HT-29 (cell line): ENCODE measurements around the gene ZNF710. TPM values are rescaled to one million over a fixed set of nuclear protein-coding genes. Genes with fewer than 3 reads are reported as not detected.

Experiments used
- DNase-seq: peaks from one replicate; pipeline ENCODE4 v3.0.0-alpha.2; 2015; ENCODE audit warnings: low spot score
- total RNA-seq: library from RNA; depleted of rRNA; stranded (reverse); fragments of >200 nt; shearing (Covaris generic); gene quantifications from 2 replicates; pipeline ENCODE4 v1.2.3, GENCODE V29; 2014

ZNF710 gene
- total RNA-seq, 1 experiment from 2014 or later = 66.9 TPM

DNA sequence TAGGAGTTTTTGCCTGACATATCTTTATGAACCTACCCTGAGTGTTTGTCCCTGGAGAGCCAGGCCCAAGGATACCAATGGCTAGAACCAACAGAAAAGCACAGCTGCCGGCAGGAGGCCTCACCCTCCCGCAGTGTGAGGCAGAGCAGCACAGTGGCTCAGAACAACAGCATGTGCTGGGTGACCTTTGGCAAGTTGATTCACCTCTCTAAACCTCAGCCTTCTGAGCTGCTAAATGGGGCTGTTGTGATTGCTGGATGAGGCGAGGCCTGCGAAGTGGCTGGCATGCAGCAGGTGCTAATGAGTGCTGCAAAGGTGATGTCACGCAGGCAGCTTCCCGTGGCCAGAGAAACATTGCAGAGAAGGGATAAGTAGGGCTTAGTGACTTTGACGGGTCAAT is 77.8 kb downstream of the ZNF710 start:
- DNase-seq = no peak

DNA sequence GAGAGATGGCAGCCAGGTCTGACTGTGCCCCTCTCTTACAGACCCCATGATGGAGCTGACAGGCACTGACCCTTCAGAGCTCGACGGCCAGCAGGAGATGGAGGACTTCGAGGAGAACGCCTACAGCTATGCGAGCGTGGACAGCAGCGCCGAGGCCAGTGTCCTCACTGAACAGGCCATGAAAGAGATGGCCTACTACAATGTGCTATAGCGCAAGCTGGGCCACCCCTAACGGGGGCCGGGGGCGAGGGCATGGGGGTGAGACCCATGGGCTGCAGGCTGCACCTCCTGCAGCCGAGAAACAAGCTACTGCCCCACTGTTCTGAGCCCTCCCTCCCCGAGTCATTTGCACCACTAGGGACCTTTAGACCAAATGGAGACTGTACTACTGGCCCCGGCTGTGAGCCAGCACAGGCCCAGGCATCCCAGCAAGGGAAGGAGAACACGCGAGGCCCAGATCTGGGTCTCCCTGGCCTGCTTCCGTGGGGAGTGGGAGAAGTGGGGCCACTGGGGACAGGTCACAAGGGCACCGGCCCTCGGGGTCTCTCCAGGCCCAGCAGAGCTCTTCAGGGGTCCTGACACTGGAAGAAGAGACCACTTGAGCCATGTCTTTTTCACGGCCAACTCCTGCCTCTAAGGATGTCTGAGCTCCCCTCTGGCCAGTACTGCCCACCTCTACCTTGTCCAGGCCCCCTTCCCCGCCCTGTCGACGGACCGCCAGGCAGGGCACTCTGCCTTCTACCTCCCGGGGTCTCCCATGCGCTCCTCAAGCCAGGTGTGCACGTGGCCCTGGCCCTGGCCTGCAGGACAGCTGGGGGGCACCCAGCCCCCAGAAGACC is 78.7 kb downstream of the ZNF710 start:
- DNase-seq = no peak

DNA sequence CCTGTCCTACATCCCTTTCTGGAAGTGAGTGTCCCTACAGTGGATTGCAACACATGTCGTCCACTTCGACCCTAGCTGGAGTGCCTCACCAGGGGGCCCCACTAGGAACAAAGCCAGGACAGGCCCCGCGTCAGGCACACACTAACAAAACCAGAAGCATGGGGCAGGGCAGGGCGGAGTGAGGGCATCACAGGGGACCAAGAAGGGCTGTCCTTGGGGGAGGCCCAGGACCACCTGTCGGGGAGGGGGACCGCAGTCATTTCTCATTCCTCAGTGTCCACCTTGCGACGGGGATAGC is 79.3 kb downstream of the ZNF710 start:
- DNase-seq = no peak

DNA sequence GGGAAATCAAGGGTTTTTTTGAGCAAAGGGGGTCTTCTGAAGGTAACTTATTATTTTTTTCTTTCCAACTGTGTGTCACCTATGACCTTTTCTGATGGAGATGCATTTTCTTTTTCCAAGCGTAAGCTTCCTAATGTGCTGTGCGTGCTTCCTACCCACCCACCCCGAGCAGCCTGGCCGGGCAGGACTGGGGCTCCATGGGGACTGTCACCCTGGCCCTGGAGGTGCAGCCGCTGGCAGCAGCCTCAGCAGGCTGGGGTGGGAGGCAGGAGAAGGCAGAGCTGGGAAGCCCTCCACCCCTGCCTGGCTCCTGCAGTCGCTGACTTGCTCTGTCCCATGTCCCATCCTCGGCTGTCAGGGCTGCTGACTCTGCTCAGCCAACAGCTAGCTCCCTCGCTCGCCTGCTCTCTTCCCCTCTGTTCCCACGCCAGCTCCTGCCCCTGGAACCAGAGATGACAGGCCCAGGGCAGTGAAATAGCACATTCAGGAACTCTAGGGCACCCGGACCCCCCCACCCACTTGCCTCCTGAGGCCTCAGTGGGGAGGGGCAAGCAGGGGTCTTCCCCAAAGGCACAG is 79.8 kb downstream of the ZNF710 start:
- no peak for DNase-seq

DNA sequence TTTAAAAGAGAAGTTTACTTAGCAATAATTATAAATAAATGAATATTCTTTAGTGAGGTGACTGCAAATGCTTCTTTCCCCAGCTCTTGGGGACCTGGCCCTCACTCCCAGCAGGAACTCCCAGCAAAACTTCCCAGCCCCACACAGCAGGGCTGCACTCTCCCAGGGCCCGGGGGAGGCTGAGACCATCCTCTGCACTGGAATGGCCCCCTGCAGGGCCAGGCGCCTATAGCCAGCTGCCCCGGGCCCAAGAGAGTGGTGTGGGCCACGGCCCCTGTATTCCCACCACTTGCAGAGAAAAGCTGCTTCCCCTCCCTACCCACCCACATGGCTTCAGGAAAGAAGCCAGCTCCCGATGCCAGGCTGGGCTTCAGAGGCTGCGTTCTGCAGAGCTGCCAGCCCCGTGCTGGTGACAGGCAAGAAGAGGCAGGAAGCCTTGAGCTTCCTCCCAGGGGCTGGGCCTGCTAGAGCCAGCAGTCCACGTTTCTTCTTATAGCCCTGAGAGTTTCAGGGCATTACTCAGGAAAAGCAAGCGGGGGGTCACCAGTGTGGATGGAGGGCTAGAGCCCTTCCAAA is 81.1 kb downstream of the ZNF710 start:
- no peak for DNase-seq

DNA sequence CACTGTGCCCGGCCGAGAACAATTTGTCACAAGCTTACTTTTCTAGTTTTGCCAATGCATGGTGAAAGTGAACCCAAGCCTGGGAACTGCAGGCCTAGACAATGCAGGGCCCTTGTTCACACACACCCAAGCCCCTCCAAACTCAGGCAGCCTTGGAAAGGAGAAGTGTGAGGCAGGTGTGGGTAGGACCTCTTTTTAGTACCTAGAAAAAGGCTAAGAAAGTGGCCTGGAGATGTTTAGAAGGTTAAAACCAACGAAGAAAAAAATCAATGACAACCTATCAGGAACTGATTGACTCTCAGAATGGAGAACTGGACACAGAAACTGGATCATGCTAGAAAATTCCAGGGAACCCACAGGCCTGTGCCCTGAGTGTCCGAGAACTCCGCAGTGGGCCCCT is 82.3 kb downstream of the ZNF710 start:
- DNase-seq = no peak

DNA sequence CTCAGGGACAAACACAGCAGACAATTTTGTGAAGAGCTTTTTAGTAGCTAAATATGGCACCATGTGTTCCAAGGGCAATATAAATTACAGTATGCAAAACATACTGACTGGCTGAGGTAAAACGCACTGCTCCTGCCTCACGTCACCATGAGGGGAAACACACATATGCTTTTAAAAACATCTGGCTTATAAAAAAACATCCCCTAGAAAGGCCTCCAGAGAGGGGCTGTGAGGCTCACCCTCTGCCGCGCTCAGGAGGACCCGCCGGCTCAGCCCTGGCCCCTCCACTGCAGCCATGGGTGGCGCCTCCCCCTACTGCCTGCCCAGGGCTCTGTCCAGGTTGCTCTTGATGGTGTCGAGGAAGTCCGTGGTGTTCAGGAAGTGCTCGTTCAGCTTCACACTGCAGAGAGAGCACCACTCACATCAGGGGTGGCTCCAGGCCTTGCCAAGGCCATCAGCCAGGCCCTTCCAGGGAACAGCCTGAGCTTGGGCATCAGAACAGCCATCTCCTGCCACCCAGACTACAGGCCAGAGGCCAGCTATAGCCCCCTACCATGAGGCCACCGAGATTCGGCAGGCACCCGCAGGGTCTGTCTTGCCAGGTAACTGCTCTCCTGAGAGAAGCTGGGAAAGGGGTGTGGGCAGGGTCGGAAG is 83.0 kb downstream of the ZNF710 start:
- no peak for DNase-seq

DNA sequence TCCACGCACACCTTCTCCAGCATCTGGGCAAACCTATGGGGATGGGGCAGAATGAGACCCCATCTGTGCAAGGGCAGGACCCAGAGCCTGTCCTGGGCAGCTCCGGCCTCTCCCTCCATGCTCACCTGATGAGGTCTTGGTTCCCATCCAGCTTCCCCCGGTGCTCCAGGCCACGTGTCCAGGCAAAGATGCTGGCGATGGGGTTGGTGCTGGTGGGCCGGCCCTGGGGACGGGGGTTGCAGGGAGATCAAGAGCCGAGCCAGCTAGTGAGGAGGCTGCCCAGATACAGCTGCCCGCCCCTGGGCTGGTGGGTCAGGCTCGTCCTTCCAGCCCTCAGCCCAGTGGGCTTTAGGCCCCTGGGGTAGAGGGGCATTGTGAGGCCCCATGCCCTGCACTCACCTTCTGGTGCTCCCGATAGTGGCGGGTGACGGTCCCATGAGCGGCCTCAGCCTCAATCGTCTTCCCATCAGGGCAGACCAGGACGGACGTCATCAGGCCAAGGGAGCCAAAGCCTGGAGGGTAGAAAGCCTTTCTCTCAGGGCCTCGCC is 83.8 kb downstream of the ZNF710 start:
- no peak for DNase-seq

DNA sequence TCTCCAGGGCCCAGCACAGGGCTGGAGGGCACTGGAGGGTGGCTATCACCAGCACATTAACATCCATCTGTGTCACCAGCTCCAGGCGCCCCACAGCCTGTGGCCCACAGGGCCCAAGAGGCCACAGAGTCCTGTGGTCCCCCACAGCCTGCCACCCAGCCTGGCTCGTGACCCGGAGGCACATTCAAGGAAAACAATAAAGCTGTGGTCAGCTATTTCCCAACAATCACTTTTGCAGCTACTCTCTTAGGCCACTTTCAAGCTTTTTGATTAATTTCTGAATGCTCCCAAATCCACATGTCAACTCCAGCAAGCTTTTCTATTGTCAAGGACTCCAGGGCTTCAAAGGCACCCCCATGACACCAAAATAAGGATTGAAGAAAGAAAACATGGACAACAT is 84.4 kb downstream of the ZNF710 start:
- no peak for DNase-seq

DNA sequence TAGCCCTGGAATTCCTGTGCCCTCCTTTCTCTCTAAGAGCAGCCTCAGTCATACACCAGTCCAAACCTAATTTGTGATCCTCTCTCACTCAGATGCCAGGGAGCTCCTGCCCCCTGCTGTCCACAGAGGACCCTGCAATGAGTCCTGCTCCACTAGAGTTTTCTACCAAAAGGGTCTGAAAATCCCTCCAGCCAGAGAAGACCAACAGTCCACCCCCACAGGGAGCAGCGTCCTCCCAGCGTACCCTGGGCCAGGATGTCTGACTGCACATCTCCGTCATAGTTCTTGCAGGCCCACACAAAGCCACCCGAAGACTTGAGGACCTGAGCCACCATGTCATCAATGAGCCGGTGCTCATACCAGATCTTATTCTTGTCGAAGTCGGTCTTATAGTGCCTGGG is 85.7 kb downstream of the ZNF710 start:
- peak; percentile 85 for DNase-seq

DNA sequence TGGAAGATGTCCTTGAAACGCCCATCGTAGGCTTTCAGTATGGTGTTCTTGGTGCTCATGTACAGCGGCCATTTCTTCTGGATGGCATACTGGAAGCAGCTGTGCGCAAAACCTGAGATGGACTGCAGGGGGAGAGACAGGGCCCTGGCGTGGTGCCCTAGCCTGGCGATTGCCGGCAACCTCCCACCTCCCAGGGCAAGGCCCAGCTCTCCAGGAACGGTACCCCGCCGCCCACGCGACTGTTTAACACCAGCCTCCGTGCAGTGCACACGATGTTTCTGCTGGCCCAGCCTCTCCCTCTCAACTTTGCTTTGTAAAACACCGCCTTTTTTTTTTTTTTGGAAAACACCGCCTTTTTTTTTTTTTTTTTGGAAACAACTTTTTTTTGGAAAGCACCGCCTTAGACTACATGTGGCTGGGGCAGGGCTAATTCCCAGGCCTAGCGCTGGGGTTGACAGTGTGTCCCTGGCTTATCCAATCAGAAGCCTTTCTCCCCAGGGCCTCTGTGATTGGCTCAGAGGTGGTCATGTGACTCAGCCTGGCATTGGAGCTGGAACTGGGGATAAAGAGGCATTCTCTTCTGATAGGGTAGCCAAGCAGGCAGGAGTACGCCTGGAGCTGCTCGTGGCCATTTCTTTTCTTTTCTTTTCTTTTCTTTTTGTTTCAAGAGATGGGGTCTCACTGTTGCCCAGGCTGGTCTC is 86.5 kb downstream of the ZNF710 start:
- DNase-seq = peak; percentile 72

DNA sequence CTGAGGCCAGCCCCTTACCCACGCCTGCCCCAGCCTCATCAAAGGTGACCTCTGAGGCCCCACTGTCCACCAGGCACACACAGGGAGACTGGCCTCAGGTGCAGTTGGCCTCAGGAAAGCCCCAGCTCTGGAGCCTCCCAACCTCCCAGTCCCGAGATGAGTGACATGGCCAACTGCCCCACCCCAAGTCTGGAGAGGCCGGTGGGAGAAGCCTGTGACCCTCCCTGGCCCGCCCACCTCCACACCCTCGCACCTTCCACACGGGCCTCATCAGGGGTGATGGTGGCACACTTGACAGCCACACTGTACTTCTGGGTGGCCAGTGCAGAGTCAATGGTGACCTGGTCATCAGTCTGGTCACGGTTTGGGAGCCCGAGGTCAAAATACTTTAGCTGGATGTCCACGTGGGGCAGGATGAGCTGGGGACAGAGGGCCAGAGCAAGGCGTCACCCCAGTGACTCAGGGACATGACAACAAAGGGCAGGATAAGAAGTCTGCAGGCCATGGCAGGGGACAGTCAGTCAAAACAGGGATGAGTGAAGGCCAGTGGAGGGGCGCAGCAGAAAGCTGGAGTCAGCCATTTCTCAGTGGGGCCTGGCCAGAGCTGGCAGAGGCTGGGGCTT is 89.2 kb downstream of the ZNF710 start:
- DNase-seq = no peak

DNA sequence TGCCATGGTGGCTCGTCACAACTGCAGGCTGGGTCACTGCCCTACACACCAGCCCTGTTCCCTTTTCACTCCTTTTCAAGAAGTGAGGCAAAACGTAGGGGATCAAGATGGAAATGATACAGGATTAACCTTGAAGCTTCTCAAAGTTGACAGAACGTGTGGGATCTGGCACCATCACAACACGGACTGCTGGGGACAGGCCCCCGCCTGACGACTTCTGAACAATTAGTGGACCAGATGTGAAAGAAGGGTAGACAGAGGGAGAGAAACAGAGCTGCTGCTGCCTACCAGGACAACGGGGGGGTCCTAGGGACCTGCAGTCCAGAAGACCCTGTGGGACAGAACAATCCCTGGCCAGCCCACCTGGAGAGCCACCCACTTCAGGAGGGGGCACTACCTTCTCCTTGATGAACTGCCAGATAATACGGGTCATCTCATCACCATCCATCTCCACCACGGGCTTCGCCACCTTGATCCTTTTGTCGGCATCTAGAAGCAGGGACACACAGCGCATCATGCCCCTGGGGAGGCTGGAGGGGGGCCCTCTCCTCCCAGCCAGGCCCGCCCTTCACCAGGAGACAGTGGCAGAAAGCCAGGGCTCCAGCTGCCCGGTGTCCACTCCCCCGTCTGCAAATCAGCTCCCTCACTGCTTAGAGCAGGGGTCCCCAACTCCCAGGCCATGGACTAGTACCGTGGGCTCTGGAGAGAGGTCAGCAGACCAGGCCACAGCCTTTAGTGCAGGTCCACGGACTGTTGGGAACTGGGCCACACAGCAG is 90.2 kb downstream of the ZNF710 start:
- no peak for DNase-seq

DNA sequence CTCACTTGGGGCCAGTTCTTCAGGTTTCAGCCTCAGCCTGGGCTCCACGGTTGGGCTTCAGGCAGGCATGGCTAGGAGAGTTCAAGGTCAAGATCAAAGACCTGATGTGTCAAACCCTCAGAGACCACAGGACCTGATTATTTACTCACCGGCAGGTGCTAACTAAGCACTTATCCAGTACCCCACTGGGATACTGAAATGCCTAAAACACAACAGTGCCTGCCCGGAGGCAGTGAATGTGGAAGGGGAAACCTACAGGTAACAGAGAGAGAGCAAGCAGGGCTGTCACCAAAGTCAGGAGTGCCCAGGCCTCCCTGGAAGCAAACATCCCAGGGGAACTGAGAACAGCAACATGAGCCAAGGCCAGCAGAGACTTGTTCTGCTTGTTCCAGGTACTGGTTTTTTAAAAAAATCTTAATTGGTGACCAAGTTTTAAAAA is 94.4 kb downstream of the ZNF710 start:
- no peak for DNase-seq

DNA sequence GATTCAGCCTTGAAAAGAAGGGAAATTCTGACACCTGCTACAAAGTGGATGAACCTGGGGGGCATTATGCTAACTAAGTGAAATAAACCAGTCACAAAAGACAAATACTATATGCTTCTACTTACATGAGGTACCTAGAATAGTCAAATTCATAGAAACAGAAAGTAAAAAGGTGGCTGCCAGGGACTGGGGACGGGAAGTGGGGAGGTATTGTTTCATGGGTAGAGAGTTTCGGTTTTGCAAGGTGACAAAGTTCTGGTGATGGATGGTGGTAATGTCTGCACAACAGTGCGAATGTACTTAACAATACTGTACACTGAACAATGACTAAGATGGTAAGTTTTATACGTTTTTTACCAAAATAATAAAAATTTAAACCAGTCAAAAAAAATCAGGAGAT is 96.4 kb downstream of the ZNF710 start:
- DNase-seq = no peak

DNA sequence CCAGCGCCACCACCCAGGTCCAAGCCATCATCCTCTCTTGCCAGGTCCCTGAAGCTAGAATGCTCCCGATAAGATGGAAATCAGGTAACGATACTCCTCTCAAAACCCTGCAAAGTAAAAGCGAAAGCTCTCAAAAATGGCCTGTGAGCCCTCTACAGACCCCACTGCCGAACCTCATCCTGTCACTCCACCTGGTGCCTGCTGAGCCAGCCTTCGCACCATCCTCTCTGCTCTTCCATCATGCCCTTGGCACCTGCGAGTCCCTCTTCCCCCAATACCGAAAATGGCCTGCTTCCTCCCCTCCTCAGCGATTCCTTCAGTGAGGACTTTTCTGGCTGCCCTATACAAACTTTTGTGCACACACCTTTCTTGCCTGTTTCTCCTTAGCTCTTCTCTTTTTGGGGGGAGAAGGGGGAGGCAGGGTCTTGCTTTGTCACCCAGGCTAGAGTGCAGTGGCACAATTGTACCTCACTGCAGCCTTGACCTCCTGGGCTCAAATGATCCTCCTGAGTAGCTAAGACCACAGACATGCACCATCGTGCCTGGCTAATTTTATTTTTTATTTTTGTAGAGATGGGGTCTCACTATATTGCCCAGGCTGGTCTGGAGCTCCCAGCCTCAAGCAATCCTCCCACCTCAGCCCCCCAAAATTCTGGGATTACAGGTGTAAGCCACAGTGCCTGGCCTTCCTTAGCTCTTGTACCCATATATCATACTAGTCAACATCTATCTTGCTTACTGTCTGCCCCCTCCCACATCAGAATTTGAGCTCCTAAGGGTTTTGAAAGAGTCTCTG is 98.1 kb downstream of the ZNF710 start:
- no peak for DNase-seq

DNA sequence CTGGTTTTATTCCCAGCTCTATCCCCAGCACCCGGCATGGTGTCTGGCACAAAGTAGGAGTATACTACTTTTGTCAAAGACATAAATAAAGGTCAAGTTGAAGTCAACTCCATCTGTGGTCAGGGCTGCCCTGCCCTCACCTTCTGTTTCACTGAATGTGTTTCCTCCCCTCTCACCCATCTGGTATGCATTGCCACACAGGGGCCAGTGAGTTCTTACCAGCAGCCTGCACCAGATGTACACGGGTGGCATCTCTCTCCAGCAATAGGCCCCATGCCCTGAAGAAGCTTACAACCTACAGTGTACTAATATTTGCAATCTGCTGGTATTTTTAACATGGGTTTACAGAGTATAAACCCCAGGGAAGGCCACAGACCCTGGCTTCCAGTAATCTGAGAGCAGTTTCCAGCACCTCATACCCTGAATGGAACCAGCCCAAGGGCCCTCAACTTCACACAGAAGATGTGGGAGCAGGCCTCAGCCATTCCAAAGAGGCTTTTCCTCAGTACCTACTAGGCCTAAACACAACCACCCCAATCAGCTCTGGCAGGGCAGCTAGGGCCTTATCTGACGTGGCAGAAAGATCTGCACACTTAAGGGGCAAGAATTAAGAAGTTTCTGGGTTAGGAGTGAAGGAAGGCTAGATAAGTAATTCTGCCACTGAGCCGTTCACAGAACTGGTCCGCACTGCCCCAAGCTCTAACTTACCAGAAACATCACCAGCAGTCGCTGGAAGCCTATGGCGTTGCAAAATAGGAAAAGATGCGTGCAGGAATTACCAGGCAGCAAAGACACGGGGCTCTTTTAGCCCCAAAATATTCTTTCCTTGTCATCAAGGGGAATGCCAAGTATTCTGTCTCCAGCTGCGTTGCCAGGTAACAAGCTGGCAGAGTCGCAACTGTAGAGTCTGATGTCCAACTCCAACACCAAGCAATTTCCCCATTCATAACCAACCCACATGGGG is 99.0 kb downstream of the ZNF710 start:
- no peak for DNase-seq
